ENCODE data around the gene PHF2.

Gene PHF2

DNA sequence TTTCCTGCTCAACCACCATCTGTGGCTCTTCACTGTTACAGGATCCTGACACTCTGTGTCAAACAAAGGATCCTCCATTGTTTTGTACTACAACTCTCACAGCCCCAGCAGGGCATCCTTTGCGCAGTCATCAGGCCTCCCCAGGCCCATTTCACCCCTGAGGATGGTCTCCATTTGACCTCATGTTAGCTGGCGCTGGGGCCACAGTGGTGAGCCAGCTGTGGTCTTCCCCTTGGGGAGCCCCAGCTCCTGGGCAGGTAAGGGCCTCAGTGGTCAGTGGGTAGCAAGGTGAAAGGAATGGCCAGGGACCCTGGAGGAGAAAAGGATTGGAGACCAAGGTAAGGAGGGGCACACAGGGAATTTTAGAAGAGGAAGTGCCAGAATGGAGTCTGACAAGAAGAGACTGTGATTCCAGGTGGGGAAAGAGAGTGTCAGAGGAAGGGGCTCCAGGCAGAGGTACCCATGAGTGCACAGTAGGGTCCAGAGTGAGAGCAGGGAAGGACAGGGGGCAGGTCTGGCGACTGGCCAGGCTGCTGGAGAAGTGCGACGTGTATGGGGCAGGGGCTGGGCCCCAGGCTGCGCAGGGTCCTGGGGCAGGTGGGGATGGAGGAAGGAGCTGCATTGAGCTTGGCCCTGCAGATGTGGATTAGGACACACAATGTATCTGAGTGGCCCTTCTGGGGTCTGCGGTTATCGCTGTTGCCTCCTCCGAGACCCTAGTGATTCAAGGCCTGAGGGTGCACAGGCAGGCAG is 109.9 kb downstream of the PHF2 start:
- no peaks in the 10 kb centered on the region for H3K4me1 Mint-ChIP-seq
- TF ChIP-seq, protein P1, sequence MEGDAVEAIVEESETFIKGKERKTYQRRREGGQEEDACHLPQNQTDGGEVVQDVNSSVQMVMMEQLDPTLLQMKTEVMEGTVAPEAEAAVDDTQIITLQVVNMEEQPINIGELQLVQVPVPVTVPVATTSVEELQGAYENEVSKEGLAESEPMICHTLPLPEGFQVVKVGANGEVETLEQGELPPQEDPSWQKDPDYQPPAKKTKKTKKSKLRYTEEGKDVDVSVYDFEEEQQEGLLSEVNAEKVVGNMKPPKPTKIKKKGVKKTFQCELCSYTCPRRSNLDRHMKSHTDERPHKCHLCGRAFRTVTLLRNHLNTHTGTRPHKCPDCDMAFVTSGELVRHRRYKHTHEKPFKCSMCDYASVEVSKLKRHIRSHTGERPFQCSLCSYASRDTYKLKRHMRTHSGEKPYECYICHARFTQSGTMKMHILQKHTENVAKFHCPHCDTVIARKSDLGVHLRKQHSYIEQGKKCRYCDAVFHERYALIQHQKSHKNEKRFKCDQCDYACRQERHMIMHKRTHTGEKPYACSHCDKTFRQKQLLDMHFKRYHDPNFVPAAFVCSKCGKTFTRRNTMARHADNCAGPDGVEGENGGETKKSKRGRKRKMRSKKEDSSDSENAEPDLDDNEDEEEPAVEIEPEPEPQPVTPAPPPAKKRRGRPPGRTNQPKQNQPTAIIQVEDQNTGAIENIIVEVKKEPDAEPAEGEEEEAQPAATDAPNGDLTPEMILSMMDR (IDR thresholded peaks at IDR 0.05; ENCODE audit: unreplicated experiment in 3 of 3): no peak
- no peaks in the 10 kb centered on the region for H3K36me3 Mint-ChIP-seq (ENCODE audit: low read depth)
- H3K27me3 Mint-ChIP-seq (ENCODE audit: low read depth): peaks cover 15% of the 10 kb centered on the region
- no peak overlapping the region for H3K4me3 Mint-ChIP-seq
- H3K27ac Mint-ChIP-seq: no peak overlapping the region
- H3K9me3 Mint-ChIP-seq: peaks cover 26% of the 10 kb centered on the region

DNA sequence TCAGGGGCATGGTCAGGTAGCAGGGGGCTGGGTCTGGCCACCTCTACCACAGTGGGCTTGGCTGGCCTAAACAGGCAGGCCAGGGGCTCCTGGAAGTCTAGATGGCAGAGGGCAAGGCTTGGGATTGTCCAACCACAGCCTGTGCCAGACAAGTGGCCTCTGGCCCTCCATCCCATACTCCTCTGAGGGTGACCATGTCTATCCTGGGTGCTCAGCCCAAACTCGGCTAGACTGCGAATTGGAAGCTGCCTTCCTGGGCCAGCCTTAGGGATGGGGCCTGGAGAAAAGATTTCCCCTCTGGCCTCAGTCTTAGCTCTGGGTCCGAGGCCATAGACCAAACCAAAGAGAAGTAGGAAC is 110.5 kb downstream of the PHF2 start:
- TF ChIP-seq, protein P1 (IDR thresholded peaks at IDR 0.05; ENCODE audit: unreplicated experiment in 3 of 3): no peak
- H3K36me3 Mint-ChIP-seq (ENCODE audit: low read depth): no peaks in the 10 kb centered on the region
- H3K27ac Mint-ChIP-seq: no peak overlapping the region

DNA sequence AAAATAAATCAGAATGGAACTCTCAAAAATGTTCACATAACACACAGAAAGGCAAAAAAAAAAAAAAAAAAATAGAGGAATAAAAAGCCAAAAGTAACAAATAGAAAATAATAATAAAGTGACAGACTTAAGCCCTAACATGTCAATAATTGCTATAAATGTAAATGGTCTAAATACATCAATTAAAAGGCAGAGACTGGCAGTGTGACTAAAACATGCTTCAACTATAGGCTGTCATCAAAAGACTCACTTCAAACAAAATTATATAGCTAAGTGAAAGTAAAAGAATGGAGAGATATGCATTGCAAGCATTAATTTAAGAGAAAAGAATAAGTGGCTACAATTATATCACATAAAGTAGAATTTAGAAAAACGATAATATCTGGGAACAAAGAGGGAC is 114.2 kb downstream of the PHF2 start:
- Mint-ChIP-seq H3K36me3 (ENCODE audit: low read depth) (no peaks in the 10 kb centered on the region), H3K9me3 (peaks cover 30% of the 10 kb centered on the region), H3K4me3 (no peak overlapping the region), H3K4me1 (no peaks in the 10 kb centered on the region), H3K27me3 (ENCODE audit: low read depth) (peaks cover 3% of the 10 kb centered on the region), H3K27ac (no peak overlapping the region)
- TF ChIP-seq, protein P1 (IDR thresholded peaks at IDR 0.05; ENCODE audit: unreplicated experiment in 3 of 3): no peak

More for the DNA sequence above, 110.5 kb downstream of the PHF2 start:
- H3K9me3 Mint-ChIP-seq: peaks cover 26% of the 10 kb centered on the region
- H3K27me3 Mint-ChIP-seq (ENCODE audit: low read depth): peaks cover 11% of the 10 kb centered on the region
- no peaks in the 10 kb centered on the region for H3K4me1 Mint-ChIP-seq
- no peak overlapping the region for H3K4me3 Mint-ChIP-seq

DNA sequence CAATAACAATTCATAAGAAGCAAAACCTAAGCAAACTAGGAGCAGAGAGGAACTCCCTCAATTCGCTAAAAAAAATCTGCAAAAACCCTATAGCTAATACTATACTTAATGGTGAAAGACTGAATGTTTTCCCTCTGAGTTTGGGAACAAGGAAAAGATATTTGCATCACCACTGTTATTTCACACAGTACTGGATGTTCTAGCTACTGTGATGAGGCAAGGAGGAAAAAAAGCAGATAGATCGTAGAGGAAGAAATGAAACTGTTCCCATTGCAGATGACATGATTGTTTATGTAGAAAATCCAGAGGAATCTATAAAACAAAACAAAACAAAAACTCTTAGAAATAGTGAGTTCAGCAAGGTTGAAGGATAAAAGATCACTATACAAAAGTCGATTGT is 116.7 kb downstream of the PHF2 start:
- H3K9me3 Mint-ChIP-seq: peaks cover 27% of the 10 kb centered on the region
- peaks cover 9% of the 10 kb centered on the region for H3K27me3 Mint-ChIP-seq (ENCODE audit: low read depth)

DNA sequence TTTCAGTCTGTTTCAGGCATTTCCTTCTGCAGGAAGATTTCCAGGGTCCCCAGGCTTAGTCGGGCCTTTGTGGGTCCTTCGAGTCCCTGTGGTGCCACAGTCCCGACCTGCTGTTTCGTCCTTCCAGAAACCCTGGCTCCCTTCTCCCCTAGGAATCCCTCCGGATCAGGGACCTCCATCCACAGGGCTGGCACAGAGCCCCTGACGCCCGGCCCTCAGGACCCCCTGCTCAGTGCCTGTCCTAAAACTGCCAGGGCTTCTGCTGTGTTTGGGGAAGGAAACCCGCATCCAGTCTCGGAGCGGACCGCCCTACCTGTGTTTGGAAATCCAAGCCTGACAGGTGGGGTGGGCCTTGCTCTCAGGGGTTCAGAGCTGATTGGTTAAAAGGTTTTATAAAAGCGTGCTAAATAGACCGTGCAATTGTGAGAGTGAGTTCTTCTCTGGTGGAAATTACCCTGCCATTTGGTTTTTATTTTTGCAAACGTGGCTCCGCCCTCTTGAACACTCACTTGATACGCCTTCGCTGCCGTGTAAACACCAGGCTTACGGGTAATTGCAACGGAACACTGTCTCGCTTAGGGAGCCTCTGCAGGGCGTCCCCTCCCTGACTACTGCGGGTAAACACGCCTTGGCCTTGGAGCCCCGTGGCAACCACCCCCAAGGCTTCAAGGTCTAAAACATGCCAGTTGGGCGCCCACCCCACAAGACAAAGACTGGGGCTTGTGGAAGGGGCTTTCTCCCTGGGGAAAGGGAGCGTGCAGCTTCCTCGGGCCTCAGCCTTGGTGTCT is 121.2 kb downstream of the PHF2 start:
- Mint-ChIP-seq H3K36me3 (ENCODE audit: low read depth) (no peaks in the 10 kb centered on the region), H3K27me3 (ENCODE audit: low read depth) (peaks cover 7% of the 10 kb centered on the region), H3K4me1 (no peaks in the 10 kb centered on the region), H3K4me3 (no peak overlapping the region), H3K9me3 (peaks cover 15% of the 10 kb centered on the region), H3K27ac (no peak overlapping the region)
- TF ChIP-seq, protein P1 (IDR thresholded peaks at IDR 0.05; ENCODE audit: unreplicated experiment in 3 of 3): no peak

More for the DNA sequence above, 116.7 kb downstream of the PHF2 start:
- no peaks in the 10 kb centered on the region for H3K4me1 Mint-ChIP-seq
- no peak overlapping the region for H3K4me3 Mint-ChIP-seq
- no peak overlapping the region for H3K27ac Mint-ChIP-seq
- TF ChIP-seq, protein P1 (IDR thresholded peaks at IDR 0.05; ENCODE audit: unreplicated experiment in 3 of 3): no peak
- H3K36me3 Mint-ChIP-seq (ENCODE audit: low read depth): no peaks in the 10 kb centered on the region
